Fibroblast of lung (primary cell): Measurements from ENCODE around the gene PIEZO2. TPM values are rescaled to one million over a fixed set of nuclear protein-coding genes. Genes with fewer than 3 reads are reported as not detected.

Experiments used
- DNase-seq, 2 donors: peaks; one replicate each; pipeline versions ENCODE4 v3.0.0 to v3.0.0-alpha.2; 2010; ENCODE audit warnings: low read depth in 2 of 2
- H2AFZ ChIP-seq: 2 replicates; pipeline ENCODE4 v1.5.1; 2012; ENCODE audit warnings: low read length, control low read depth, inconsistent platforms
- H3K27ac ChIP-seq: 2 replicates; pipeline ENCODE4 v1.5.1; 2011; ENCODE audit warnings: low read length, control low read depth; ENCODE audit not compliant: insufficient read depth
- H3K27me3 ChIP-seq: 2 replicates; pipeline ENCODE4 v1.5.1; 2011; ENCODE audit warnings: mild to moderate bottlenecking, low read length; ENCODE audit not compliant: control insufficient read depth, insufficient read depth
- H3K36me3 ChIP-seq: 2 replicates; pipeline ENCODE4 v1.5.1; 2011; ENCODE audit warnings: low read length; ENCODE audit not compliant: control insufficient read depth, insufficient read depth
- H3K4me1 ChIP-seq: 2 replicates; pipeline ENCODE4 v1.5.1; 2011; ENCODE audit warnings: low read length; ENCODE audit not compliant: control insufficient read depth, insufficient read depth; ENCODE audit errors: extremely low read depth
- H3K4me2 ChIP-seq: 2 replicates; pipeline ENCODE4 v1.5.1; 2011; ENCODE audit warnings: low read length, control low read depth; ENCODE audit not compliant: insufficient read depth; ENCODE audit errors: extremely low read depth
- H3K4me3 ChIP-seq, 4 experiments: fragments of 200-600 bp in 1 of 4; sonication (generic) in 1 of 4; replicated peaks in 1 of 4; 2 replicates each; pipeline ENCODE4 v1.5.1; 2011 to 2016; ENCODE audit warnings: low read length in 4 of 4, low read depth in 3 of 4, mild to moderate bottlenecking in 3 of 4, control low read depth in 2 of 4, inconsistent platforms in 1 of 4, mixed read lengths in 1 of 4; ENCODE audit not compliant: insufficient read depth in 1 of 4; ENCODE audit errors: control extremely low read depth in 1 of 4
- H3K79me2 ChIP-seq: 2 replicates; pipeline ENCODE4 v1.5.1; 2012; ENCODE audit warnings: mild to moderate bottlenecking, low read length, inconsistent platforms; ENCODE audit not compliant: control insufficient read depth, insufficient read depth
- H3K9ac ChIP-seq: 2 replicates; pipeline ENCODE4 v1.5.1; 2011; ENCODE audit warnings: mild to moderate bottlenecking, low read length, control low read depth; ENCODE audit not compliant: insufficient read depth
- H3K9me3 ChIP-seq: 2 replicates; pipeline ENCODE4 v1.5.1; 2012; ENCODE audit warnings: low read depth, low read length; ENCODE audit not compliant: control insufficient read depth, insufficient read depth
- H4K20me1 ChIP-seq: 2 replicates; pipeline ENCODE4 v1.5.1; 2011; ENCODE audit warnings: low read length; ENCODE audit not compliant: control insufficient read depth, insufficient read depth; ENCODE audit errors: extremely low read depth
- CTCF ChIP-seq, 2 donors: IDR thresholded peaks in 1 of 2; conservative IDR thresholded peaks in 1 of 2; 1 replicate in 1 of 2; 2 replicates in 1 of 2; pipeline ENCODE4 v1.5.1; 2011 to 2012; ENCODE audit warnings: low read length in 2 of 2, control low read depth in 1 of 2, inconsistent platforms in 1 of 2, low read depth in 1 of 2, mild to moderate bottlenecking in 1 of 2
- EZH2 ChIP-seq: IDR thresholded peaks from 2 replicates; pipeline ENCODE4 v1.5.1; 2012; ENCODE audit warnings: low read length, control low read depth, mild to moderate bottlenecking; ENCODE audit errors: missing control alignments
- polyA plus RNA-seq, 2 donors: library from polyadenylated mRNA; depleted of rRNA in 1 of 2; stranded (reverse) in 1 of 2; unstranded in 1 of 2; fragments of >200 nt; gene quantifications; 2 replicates each; pipeline ENCODE4 v1.2.1, GENCODE V29; 2011 to 2012; ENCODE audit warnings: missing spikeins in 1 of 2
- total RNA-seq: library from RNA; depleted of rRNA; stranded (reverse); fragments of >200 nt; gene quantifications from 2 replicates; pipeline ENCODE4 v1.2.1, GENCODE V29; 2014

PIEZO2 gene
- total and polyA plus RNA-seq, 2 donors (not counting 1 experiment from before 2014, with no cell fraction given) = 1.2 to 6.6 TPM

- no peaks in the 10 kb centered on the region for H3K27me3 ChIP-seq
- no peaks in the 10 kb centered on the region for H3K4me1 ChIP-seq
- no peak overlapping the region for H2AFZ ChIP-seq
- no peaks in the 10 kb centered on the region for H3K36me3 ChIP-seq
- no peaks in the 10 kb centered on the region for H3K79me2 ChIP-seq
- no peaks in the 10 kb centered on the region for H4K20me1 ChIP-seq
- H3K9ac ChIP-seq = no peak overlapping the region
- H3K9me3 ChIP-seq = no peaks in the 10 kb centered on the region
- TF ChIP-seq EZH2 (no peak), CTCF (conservative IDR thresholded peaks at IDR 0.05 in 1 of 2, IDR thresholded peaks at IDR 0.05 in 1 of 2; ENCODE audit: low read depth in 1 of 2, low read length in 2 of 2) (no peak)
- DNase-seq = no peak
- H3K4me2 ChIP-seq = no peak overlapping the region
- no peak overlapping the region for H3K4me3 ChIP-seq
- no peak overlapping the region for H3K27ac ChIP-seq
Observed at GRCh38 chr18:11002277-11002676, 147.1 kb downstream of the PIEZO2 start.

GRCh38 chr18:11000071-11000470 is 149.3 kb downstream of the PIEZO2 start:
- Histone ChIP-seq H3K9ac (no peak overlapping the region), H3K27ac (no peak overlapping the region), H3K4me3 (no peak overlapping the region), H2AFZ (no peak overlapping the region), H3K9me3 (no peaks in the 10 kb centered on the region), H3K27me3 (no peaks in the 10 kb centered on the region), H3K4me2 (no peak overlapping the region), H4K20me1 (no peaks in the 10 kb centered on the region), H3K36me3 (no peaks in the 10 kb centered on the region), H3K4me1 (no peaks in the 10 kb centered on the region), H3K79me2 (no peaks in the 10 kb centered on the region)
- no peak for DNase-seq
- TF ChIP-seq CTCF (conservative IDR thresholded peaks at IDR 0.05 in 1 of 2, IDR thresholded peaks at IDR 0.05 in 1 of 2; ENCODE audit: low read depth in 1 of 2, low read length in 2 of 2) (no peak), EZH2 (no peak)

- Histone ChIP-seq H3K4me3 (no peak overlapping the region), H3K27ac (no peak overlapping the region), H3K4me2 (no peak overlapping the region), H3K79me2 (no peaks in the 10 kb centered on the region), H3K9ac (no peak overlapping the region), H3K9me3 (no peaks in the 10 kb centered on the region), H4K20me1 (no peaks in the 10 kb centered on the region), H3K27me3 (no peaks in the 10 kb centered on the region), H2AFZ (no peak overlapping the region), H3K4me1 (no peaks in the 10 kb centered on the region), H3K36me3 (no peaks in the 10 kb centered on the region)
- TF ChIP-seq CTCF (conservative IDR thresholded peaks at IDR 0.05 in 1 of 2, IDR thresholded peaks at IDR 0.05 in 1 of 2; ENCODE audit: low read depth in 1 of 2, low read length in 2 of 2) (no peak), EZH2 (no peak)
- DNase-seq = no peak
Observed at GRCh38 chr18:10997885-10998284, 151.5 kb downstream of the PIEZO2 start.
